Vein endothelial cell (primary cell): ENCODE data around the gene TMEM139. TPM values are rescaled to one million over a fixed set of nuclear protein-coding genes. Genes with fewer than 3 reads are reported as not detected.

Source experiments
- small RNA-seq: library from RNA; depleted of rRNA; stranded (forward); fragments of <200 nt; gene quantifications from one replicate; pipeline ENCODE3, GENCODE V24; 2012
- total RNA-seq: library from RNA; depleted of rRNA; stranded (reverse); fragments of >200 nt; gene quantifications from 2 replicates; pipeline ENCODE4 v1.2.3, GENCODE V29; 2012

Gene TMEM139
- not detected in 2 replicates for total RNA-seq

GRCh38 chr7:143284591-143285469 is at the start of gene TMEM139:
Gene TMEM139, plus strand, starts transcription at chr7:143284958. Its CDS starts 1,000 bp downstream, at chr7:143285958.

GRCh38 chr7:143263266-143264195 is 21.2 kb upstream of the TMEM139 start, which contains the start of gene GSTK1:
Gene GSTK1, plus strand, starts transcription at chr7:143263441. Its CDS starts 73 bp downstream, at chr7:143263514.

GRCh38 chr7:143287935-143288826 is 3.4 kb downstream of the TMEM139 start, which contains the start of gene CASP2:
Gene CASP2, plus strand, starts transcription at chr7:143288351. Its CDS starts 105 bp downstream, at chr7:143288456.

GRCh38 chr7:143315776-143316175 is 31.0 kb downstream of the TMEM139 start, which contains the start of gene CLCN1:
Gene CLCN1, plus strand, starts transcription at chr7:143316111. Its CDS starts 102 bp downstream, at chr7:143316213.

Small RNA genes lying within 50 kb of the gene (small RNA-seq; reads per million reads assigned to genes)
- gene RN7SL481P (not detected), gene RN7SL535P (not detected)

Other genes with a start within 250 kb of the TMEM139 start
- gene OR6V1, start 232.6 kb upstream of the TMEM139 start, total RNA-seq = not detected in 2 replicates
- gene PIP, start 152.9 kb upstream of the TMEM139 start, total RNA-seq = not detected in 2 replicates
- gene TAS2R39, start 101.5 kb upstream of the TMEM139 start, total RNA-seq = not detected in 2 replicates
- gene TAS2R40, start 62.9 kb upstream of the TMEM139 start, total RNA-seq = not detected in 2 replicates
- 73.5 and 81.7 TPM in 2 replicates for gene GSTK1, start 21.5 kb upstream of the TMEM139 start, total RNA-seq
- gene CASP2, start 3.4 kb downstream of the TMEM139 start, total RNA-seq = 19.9 and 21.6 TPM in 2 replicates
- gene CLCN1, start 31.2 kb downstream of the TMEM139 start, total RNA-seq = not detected in 2 replicates
- gene FAM131B, start 77.8 kb downstream of the TMEM139 start, total RNA-seq = 0.65 and 0.76 TPM in 2 replicates
- 91.2 and 116 TPM in 2 replicates for gene ZYX, start 96.4 kb downstream of the TMEM139 start, total RNA-seq
- gene EPHA1, start 123.9 kb downstream of the TMEM139 start, total RNA-seq = 0.33 TPM in 1 of 2 replicates, not detected in the other
- gene TAS2R60, start 158.5 kb downstream of the TMEM139 start, total RNA-seq = not detected in 2 replicates
- 0.19 TPM in 1 of 2 replicates, not detected in the other for gene TAS2R41, start 192.9 kb downstream of the TMEM139 start, total RNA-seq